ENCODE data around the gene DGKB. TPM values are rescaled to one million over a fixed set of nuclear protein-coding genes. Genes with fewer than 3 reads are reported as not detected.

Gene DGKB
- total RNA-seq, 2 donors from 2014 or later, result not detected

GRCh38 chr7:14637968-14638367 lies 264.6 kb downstream of the DGKB start:
- H3K27me3 Mint-ChIP-seq, result no peaks in the 10 kb centered on the region
- H3K4me3 Mint-ChIP-seq, result no peak overlapping the region
- no peaks in the 10 kb centered on the region for H3K4me1 Mint-ChIP-seq (ENCODE audit: low read depth in 2 of 2)
- ATAC-seq (no peak), DNase-seq (ENCODE audit: low spot score) (no peak)
- no peaks in the 10 kb centered on the region for H3K36me3 Mint-ChIP-seq
- no peak overlapping the region for H3K27ac Mint-ChIP-seq
- peaks cover 6% of the 10 kb centered on the region for H3K9me3 Mint-ChIP-seq

- Mint-ChIP-seq H3K4me3 (no peak overlapping the region), H3K27me3 (no peaks in the 10 kb centered on the region), H3K36me3 (no peaks in the 10 kb centered on the region), H3K4me1 (ENCODE audit: low read depth in 2 of 2) (no peaks in the 10 kb centered on the region), H3K9me3 (peaks cover 3% of the 10 kb centered on the region), H3K27ac (no peak overlapping the region)
- ATAC-seq, result no peak
- DNase-seq (ENCODE audit: low spot score), result no peak
Observed at GRCh38 chr7:14635955-14636354, 266.6 kb downstream of the DGKB start.

GRCh38 chr7:14630048-14630447 lies 272.5 kb downstream of the DGKB start:
- no peaks in the 10 kb centered on the region for H3K27me3 Mint-ChIP-seq
- no peak overlapping the region for H3K4me3 Mint-ChIP-seq
- no peaks in the 10 kb centered on the region for H3K36me3 Mint-ChIP-seq
- H3K27ac Mint-ChIP-seq, result no peak overlapping the region
- ATAC-seq, result no peak
- H3K9me3 Mint-ChIP-seq, result no peaks in the 10 kb centered on the region
- DNase-seq (ENCODE audit: low spot score), result no peak
- no peaks in the 10 kb centered on the region for H3K4me1 Mint-ChIP-seq (ENCODE audit: low read depth in 2 of 2)

GRCh38 chr7:14628516-14628915 lies 274.0 kb downstream of the DGKB start:
- DNase-seq (ENCODE audit: low spot score) (no peak), ATAC-seq (no peak)
- no peaks in the 10 kb centered on the region for H3K27me3 Mint-ChIP-seq
- H3K4me1 Mint-ChIP-seq (ENCODE audit: low read depth in 2 of 2), result no peaks in the 10 kb centered on the region
- H3K9me3 Mint-ChIP-seq, result no peaks in the 10 kb centered on the region
- H3K36me3 Mint-ChIP-seq, result no peaks in the 10 kb centered on the region
- H3K4me3 Mint-ChIP-seq, result no peak overlapping the region
- H3K27ac Mint-ChIP-seq, result no peak overlapping the region

- H3K27me3 Mint-ChIP-seq, result no peaks in the 10 kb centered on the region
- ATAC-seq (no peak), DNase-seq (ENCODE audit: low spot score) (no peak)
- no peak overlapping the region for H3K27ac Mint-ChIP-seq
- no peaks in the 10 kb centered on the region for H3K36me3 Mint-ChIP-seq
- H3K4me3 Mint-ChIP-seq, result no peak overlapping the region
- H3K9me3 Mint-ChIP-seq, result peaks cover 8% of the 10 kb centered on the region
- H3K4me1 Mint-ChIP-seq (ENCODE audit: low read depth in 2 of 2), result no peaks in the 10 kb centered on the region
Observed at GRCh38 chr7:14626076-14626475, 276.5 kb downstream of the DGKB start.

- H3K36me3 Mint-ChIP-seq, result no peaks in the 10 kb centered on the region
- no peak overlapping the region for H3K27ac Mint-ChIP-seq
- H3K4me3 Mint-ChIP-seq, result no peak overlapping the region
- peaks cover 9% of the 10 kb centered on the region for H3K9me3 Mint-ChIP-seq
- DNase-seq (ENCODE audit: low spot score) (no peak), ATAC-seq (no peak)
- H3K27me3 Mint-ChIP-seq, result no peaks in the 10 kb centered on the region
- no peaks in the 10 kb centered on the region for H3K4me1 Mint-ChIP-seq (ENCODE audit: low read depth in 2 of 2)
Observed at GRCh38 chr7:14622559-14622958, 280.0 kb downstream of the DGKB start.

GRCh38 chr7:14606101-14606500 lies 296.4 kb downstream of the DGKB start:
- Mint-ChIP-seq H3K9me3 (peaks cover 33% of the 10 kb centered on the region), H3K4me3 (no peak overlapping the region), H3K27ac (no peak overlapping the region), H3K36me3 (peaks cover 6% of the 10 kb centered on the region), H3K27me3 (no peaks in the 10 kb centered on the region), H3K4me1 (ENCODE audit: low read depth in 2 of 2) (no peaks in the 10 kb centered on the region)
- ATAC-seq (no peak), DNase-seq (ENCODE audit: low spot score) (no peak)

GRCh38 chr7:14604606-14605005 lies 297.9 kb downstream of the DGKB start:
- no peaks in the 10 kb centered on the region for H3K4me1 Mint-ChIP-seq (ENCODE audit: low read depth in 2 of 2)
- H3K4me3 Mint-ChIP-seq, result no peak overlapping the region
- no peaks in the 10 kb centered on the region for H3K27me3 Mint-ChIP-seq
- peaks cover 6% of the 10 kb centered on the region for H3K36me3 Mint-ChIP-seq
- no peak overlapping the region for H3K27ac Mint-ChIP-seq
- no peak for ATAC-seq
- H3K9me3 Mint-ChIP-seq, result peaks cover 24% of the 10 kb centered on the region
- DNase-seq (ENCODE audit: low spot score), result no peak

- no peak for ATAC-seq
- Mint-ChIP-seq H3K4me1 (ENCODE audit: low read depth in 2 of 2) (no peaks in the 10 kb centered on the region), H3K4me3 (no peak overlapping the region), H3K9me3 (peaks cover 18% of the 10 kb centered on the region), H3K27me3 (no peaks in the 10 kb centered on the region), H3K36me3 (no peaks in the 10 kb centered on the region), H3K27ac (no peak overlapping the region)
- no peak for DNase-seq (ENCODE audit: low spot score)
Observed at GRCh38 chr7:14602851-14603250, 299.7 kb downstream of the DGKB start.

- no peak overlapping the region for H3K4me3 Mint-ChIP-seq
Observed at GRCh38 chr7:14600766-14601367, 301.7 kb downstream of the DGKB start.

GRCh38 chr7:14598978-14599377 lies 303.6 kb downstream of the DGKB start:
- DNase-seq (ENCODE audit: low spot score), result no peak
- H3K9me3 Mint-ChIP-seq, result peaks cover 21% of the 10 kb centered on the region
- no peak for ATAC-seq
- no peaks in the 10 kb centered on the region for H3K27me3 Mint-ChIP-seq
- no peak overlapping the region for H3K27ac Mint-ChIP-seq
- H3K4me3 Mint-ChIP-seq, result no peak overlapping the region
- no peaks in the 10 kb centered on the region for H3K36me3 Mint-ChIP-seq
- no peaks in the 10 kb centered on the region for H3K4me1 Mint-ChIP-seq (ENCODE audit: low read depth in 2 of 2)

More at GRCh38 chr7:14600766-14601367, 301.7 kb downstream of the DGKB start:
- no peaks in the 10 kb centered on the region for H3K4me1 Mint-ChIP-seq (ENCODE audit: low read depth in 2 of 2)
- ATAC-seq, result no peak
- no peaks in the 10 kb centered on the region for H3K36me3 Mint-ChIP-seq
- no peak overlapping the region for H3K27ac Mint-ChIP-seq
- H3K9me3 Mint-ChIP-seq, result peaks cover 20% of the 10 kb centered on the region
- DNase-seq (ENCODE audit: low spot score), result no peak
- H3K27me3 Mint-ChIP-seq, result no peaks in the 10 kb centered on the region

GRCh38 chr7:14596421-14596820 lies 306.1 kb downstream of the DGKB start:
- DNase-seq (ENCODE audit: low spot score), result no peak
- no peak for ATAC-seq
- Mint-ChIP-seq H3K27me3 (no peaks in the 10 kb centered on the region), H3K27ac (no peak overlapping the region), H3K4me1 (ENCODE audit: low read depth in 2 of 2) (no peaks in the 10 kb centered on the region), H3K9me3 (peaks cover 12% of the 10 kb centered on the region), H3K4me3 (no peak overlapping the region), H3K36me3 (no peaks in the 10 kb centered on the region)

GRCh38 chr7:14590206-14590605 lies 312.3 kb downstream of the DGKB start:
- no peak for DNase-seq (ENCODE audit: low spot score)
- no peaks in the 10 kb centered on the region for H3K27me3 Mint-ChIP-seq
- no peak overlapping the region for H3K4me3 Mint-ChIP-seq
- no peaks in the 10 kb centered on the region for H3K4me1 Mint-ChIP-seq (ENCODE audit: low read depth in 2 of 2)
- H3K36me3 Mint-ChIP-seq, result no peaks in the 10 kb centered on the region
- no peak overlapping the region for H3K27ac Mint-ChIP-seq
- peaks cover 21% of the 10 kb centered on the region for H3K9me3 Mint-ChIP-seq
- ATAC-seq, result no peak

GRCh38 chr7:14585232-14585631 lies 317.3 kb downstream of the DGKB start:
- DNase-seq (ENCODE audit: low spot score), result no peak

GRCh38 chr7:14583518-14583917 lies 319.0 kb downstream of the DGKB start:
- H3K27me3 Mint-ChIP-seq, result no peaks in the 10 kb centered on the region
- ATAC-seq, result no peak

More at GRCh38 chr7:14585232-14585631, 317.3 kb downstream of the DGKB start:
- no peaks in the 10 kb centered on the region for H3K27me3 Mint-ChIP-seq
- peaks cover 15% of the 10 kb centered on the region for H3K9me3 Mint-ChIP-seq
- no peaks in the 10 kb centered on the region for H3K4me1 Mint-ChIP-seq (ENCODE audit: low read depth in 2 of 2)
- ATAC-seq, result no peak
- no peaks in the 10 kb centered on the region for H3K36me3 Mint-ChIP-seq
- H3K27ac Mint-ChIP-seq, result no peak overlapping the region
- no peak overlapping the region for H3K4me3 Mint-ChIP-seq

More at GRCh38 chr7:14583518-14583917, 319.0 kb downstream of the DGKB start:
- Mint-ChIP-seq H3K36me3 (no peaks in the 10 kb centered on the region), H3K4me3 (no peak overlapping the region), H3K4me1 (ENCODE audit: low read depth in 2 of 2) (no peaks in the 10 kb centered on the region), H3K27ac (no peak overlapping the region), H3K9me3 (peaks cover 19% of the 10 kb centered on the region)
- DNase-seq (ENCODE audit: low spot score), result no peak
